Midbrain (tissue), 1 donor: ENCODE measurements around the gene PERP.

Source experiments
- DNase-seq: peaks from one replicate; lab custom pipeline; 2025; lab: John Stamatoyannopoulos, UW

PERP gene

GRCh38 chr6:138052783-138053182 lies 54.4 kb downstream of the PERP start:
- no peak for DNase-seq

- DNase-seq, result no peak
Observed at GRCh38 chr6:138044972-138045371, 62.2 kb downstream of the PERP start.

DNA sequence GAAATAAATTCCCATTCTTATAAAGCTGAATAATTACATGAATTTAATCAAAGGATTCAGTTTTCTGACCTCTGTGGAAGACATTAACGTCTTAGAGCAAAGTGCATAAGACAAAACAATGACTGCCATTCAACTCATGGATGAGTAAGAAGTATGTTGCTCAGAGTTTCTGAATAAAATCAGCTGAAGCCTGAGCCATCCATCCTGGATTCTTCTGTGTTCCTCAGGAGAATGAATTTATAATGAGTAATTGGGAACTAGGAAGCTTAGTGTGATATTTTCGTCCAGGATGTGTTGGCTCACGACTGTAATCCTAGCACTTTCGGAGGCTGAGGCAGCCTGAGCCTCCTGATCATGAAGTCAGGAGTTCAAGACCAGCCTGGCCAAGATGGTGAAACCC lies 62.8 kb downstream of the PERP start:
- no peak for DNase-seq
